Measurements from ENCODE around the gene SYCN.
"Not testable (repeated sequence)": the region's sequence is repeated elsewhere in the genome, so short reads cannot be mapped to it uniquely, and the experiment has no call there.

SYCN gene, protein sequence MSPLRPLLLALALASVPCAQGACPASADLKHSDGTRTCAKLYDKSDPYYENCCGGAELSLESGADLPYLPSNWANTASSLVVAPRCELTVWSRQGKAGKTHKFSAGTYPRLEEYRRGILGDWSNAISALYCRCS

DNA sequence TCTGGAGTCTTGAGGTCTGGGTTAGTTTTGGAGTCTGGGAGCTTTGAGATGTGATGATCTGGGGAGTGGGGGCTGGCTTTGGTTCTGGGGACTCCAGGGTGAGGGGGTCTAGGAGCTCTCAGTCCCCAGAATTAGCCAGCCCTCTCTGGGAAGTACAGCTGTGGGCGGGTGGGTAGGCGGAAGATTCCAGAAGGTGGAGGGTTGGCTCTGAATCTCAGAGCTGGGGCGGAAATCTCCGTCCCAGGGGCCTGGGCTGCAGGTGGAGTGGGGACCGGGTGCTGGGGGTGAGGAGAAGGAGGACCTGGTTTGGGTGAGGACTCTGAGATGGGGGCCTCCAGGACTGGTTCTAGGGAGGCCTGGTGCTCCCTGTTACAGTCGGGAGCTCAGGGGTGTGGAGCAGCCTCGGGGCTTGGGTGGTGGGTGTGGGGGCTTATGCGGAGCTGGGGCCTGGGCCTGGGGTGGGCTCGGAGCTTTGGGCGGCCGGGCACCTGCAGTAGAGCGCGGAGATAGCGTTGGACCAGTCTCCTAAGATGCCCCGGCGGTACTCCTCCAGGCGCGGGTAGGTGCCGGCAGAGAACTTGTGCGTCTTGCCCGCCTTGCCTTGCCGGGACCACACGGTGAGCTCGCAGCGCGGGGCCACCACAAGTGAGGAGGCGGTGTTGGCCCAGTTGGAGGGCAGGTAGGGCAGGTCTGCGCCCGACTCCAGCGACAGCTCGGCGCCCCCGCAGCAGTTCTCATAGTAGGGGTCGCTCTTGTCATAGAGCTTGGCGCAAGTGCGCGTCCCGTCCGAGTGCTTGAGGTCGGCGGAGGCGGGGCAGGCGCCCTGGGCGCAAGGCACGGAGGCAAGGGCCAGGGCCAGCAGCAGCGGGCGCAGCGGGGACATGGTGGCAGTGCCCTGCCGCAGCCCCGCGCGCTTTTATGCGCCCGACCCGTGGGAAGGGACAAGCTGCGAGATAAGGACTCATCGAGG lies at the start of gene SYCN:
TSS of gene SYCN (minus strand) at position 892 of the 970 bp plus-strand sequence. CDS start at position 883, 9 bp downstream.
- Mint-ChIP-seq H3K27me3 (peaks cover 71% of the 10 kb centered on the region), H3K27ac (peak within 1 kb of the TSS in 1 of 2 donors; percentile 71)
- ATAC-seq, result no peak

DNA sequence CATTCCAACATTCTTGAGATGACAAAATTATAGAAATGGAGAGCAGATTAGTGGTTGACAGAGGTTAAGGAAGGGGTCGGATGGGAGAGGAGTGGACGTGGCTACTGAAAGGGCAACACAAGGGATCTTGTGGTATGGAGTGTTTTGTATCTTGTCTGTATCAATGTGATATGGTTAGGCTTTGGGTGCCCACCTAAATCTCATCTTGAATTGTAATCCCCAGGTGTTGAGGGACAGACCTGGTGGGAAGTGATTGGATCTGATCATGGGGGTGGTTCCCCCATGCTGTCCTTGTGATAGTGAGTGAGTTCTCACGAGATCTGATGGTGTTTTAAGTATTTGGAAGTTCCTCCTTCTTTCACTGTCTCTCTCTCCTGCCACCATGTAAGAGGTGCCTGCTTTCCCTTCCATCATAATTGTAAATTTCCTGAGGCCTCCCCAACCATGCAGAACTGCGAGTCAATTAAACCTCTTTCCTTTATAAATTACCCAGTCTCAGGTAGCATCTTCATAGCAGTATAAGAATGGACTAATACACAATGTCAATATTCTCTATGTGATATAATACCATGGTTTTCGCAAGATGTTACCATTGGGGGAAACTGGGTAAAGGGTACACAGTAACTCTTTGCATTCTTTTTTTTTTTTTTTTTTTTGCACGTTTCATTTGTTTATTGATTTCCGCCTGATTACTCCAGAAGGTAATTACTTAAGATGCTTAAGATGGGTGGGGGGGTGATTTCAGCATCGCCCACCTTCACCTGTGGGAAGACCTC lies 49.5 kb upstream of the SYCN start:
- Mint-ChIP-seq H3K4me1 (peaks cover 10% of the 10 kb centered on the region), H3K27me3 (peaks cover 18% of the 10 kb centered on the region), H3K4me3 (no peak overlapping the region), H3K9me3 (no peaks in the 10 kb centered on the region), H3K27ac (peak overlapping the region in 1 of 2 donors; percentile 14)
- ATAC-seq (no peak), DNase-seq (no peak)

More for the DNA sequence above, at the start of gene SYCN:
- Mint-ChIP-seq H3K4me3 (no peak within 1 kb of the TSS), H3K4me1 (peaks cover 10% of the 10 kb centered on the region), H3K9me3 (no peaks in the 10 kb centered on the region)
- no peak for DNase-seq

DNA sequence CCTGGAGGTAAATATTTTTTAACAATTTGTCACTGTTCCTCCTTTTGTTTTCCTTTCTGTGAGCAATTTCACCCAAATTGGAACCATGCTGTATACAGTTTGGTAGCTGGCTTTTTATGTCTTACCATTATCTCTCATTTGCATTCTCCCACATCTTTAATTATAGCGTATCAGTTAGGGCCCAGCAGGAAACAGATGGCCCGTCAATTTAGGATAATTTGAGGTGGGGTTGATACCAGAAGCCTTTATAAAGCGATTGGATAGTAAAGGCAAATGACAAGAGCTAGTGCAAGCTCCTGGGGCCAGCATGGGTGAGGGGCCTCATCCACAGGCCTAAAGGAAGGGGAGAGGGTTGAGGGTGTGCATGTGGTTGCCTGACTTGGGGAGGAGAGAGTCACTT lies 48.4 kb upstream of the SYCN start:
- Mint-ChIP-seq H3K27me3 (peaks cover 29% of the 10 kb centered on the region), H3K27ac (peak overlapping the region in 1 of 2 donors; percentile 62), H3K4me1 (peaks cover 5% of the 10 kb centered on the region), H3K4me3 (no peak overlapping the region), H3K9me3 (no peaks in the 10 kb centered on the region)
- DNase-seq (no peak), ATAC-seq (no peak)

- ATAC-seq (no peak), DNase-seq (no peak)
- Mint-ChIP-seq H3K27ac (no peak overlapping the region), H3K27me3 (peaks cover 35% of the 10 kb centered on the region), H3K4me1 (peaks cover 9% of the 10 kb centered on the region), H3K4me3 (no peak overlapping the region), H3K9me3 (no peaks in the 10 kb centered on the region)
Measured at GRCh38 chr19:39251846-39252245, 47.8 kb upstream of the SYCN start.

GRCh38 chr19:39251081-39251480 lies 47.0 kb upstream of the SYCN start:
- H3K4me1 Mint-ChIP-seq, result peaks cover 9% of the 10 kb centered on the region
- H3K27ac Mint-ChIP-seq, result no peak overlapping the region
- ATAC-seq (no peak), DNase-seq (no peak)
- H3K4me3 Mint-ChIP-seq, result no peak overlapping the region
- H3K27me3 Mint-ChIP-seq, result peaks cover 35% of the 10 kb centered on the region
- H3K9me3 Mint-ChIP-seq, result no peaks in the 10 kb centered on the region

GRCh38 chr19:39248806-39249205 lies 44.7 kb upstream of the SYCN start, which contains the start of gene IFNL4:
Gene IFNL4, minus strand, starts transcription at chr19:39248856.
- no peak within 1 kb of the TSS for H3K4me3 Mint-ChIP-seq
- peaks cover 9% of the 10 kb centered on the region for H3K4me1 Mint-ChIP-seq
- ATAC-seq (no peak), DNase-seq (no peak)
- no peak within 1 kb of the TSS for H3K27ac Mint-ChIP-seq
- H3K9me3 Mint-ChIP-seq, result no peaks in the 10 kb centered on the region
- H3K27me3 Mint-ChIP-seq, result peaks cover 35% of the 10 kb centered on the region

GRCh38 chr19:39247701-39248664 lies 43.9 kb upstream of the SYCN start:
- Mint-ChIP-seq H3K27ac (no peak overlapping the region), H3K27me3 (peaks cover 35% of the 10 kb centered on the region), H3K4me1 (peaks cover 9% of the 10 kb centered on the region), H3K9me3 (no peaks in the 10 kb centered on the region), H3K4me3 (no peak overlapping the region)
- ATAC-seq (peak; percentile 44), DNase-seq (no peak)

DNA sequence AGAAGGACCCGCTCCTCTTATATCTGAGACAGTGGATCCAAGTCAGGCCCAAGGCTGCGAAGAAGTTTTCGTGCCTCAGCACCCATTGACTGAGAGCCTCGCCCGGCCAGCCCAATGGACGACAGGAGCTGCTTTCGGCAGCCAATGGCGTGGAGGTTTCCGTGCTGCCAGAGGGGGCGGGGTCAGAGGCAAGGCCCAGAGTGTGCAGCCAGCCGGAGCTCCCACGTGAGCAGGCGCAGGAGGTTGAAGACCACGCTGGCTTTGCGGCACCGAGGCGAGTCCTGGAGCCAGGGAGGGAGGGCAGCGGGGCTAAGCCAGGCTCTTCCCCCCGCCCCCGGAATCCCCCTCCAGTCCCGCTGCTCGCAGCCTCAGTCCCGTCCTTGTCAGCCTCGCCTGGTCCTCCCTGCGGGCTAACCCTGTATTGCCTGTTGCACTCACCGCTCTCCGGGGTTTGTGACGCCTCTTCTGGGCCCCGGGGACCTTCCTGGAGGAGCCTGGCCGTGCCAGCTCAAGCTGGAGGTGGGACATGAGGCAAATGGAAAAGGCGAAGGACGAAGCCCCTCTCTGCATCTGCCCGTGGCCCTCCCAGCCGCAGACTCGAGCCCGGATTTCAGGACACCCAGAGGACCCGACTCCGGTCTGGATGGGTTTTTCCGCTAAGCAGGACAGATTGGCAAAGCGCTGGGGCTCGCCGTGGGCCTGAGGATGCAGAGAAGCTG lies 43.0 kb upstream of the SYCN start:
- Mint-ChIP-seq H3K9me3 (no peaks in the 10 kb centered on the region), H3K27ac (no peak overlapping the region), H3K4me1 (peaks cover 4% of the 10 kb centered on the region), H3K27me3 (peaks cover 35% of the 10 kb centered on the region), H3K4me3 (peak overlapping the region; percentile 26 to 65)
- DNase-seq (peak in 1 of 2 donors; percentile 27), ATAC-seq (peak; percentile 63)

GRCh38 chr19:39245166-39245565 lies 41.1 kb upstream of the SYCN start:
- not testable (repeated sequence) for H3K4me3 Mint-ChIP-seq, H3K4me1 Mint-ChIP-seq, H3K9me3 Mint-ChIP-seq, H3K27ac Mint-ChIP-seq, DNase-seq
- H3K27me3 Mint-ChIP-seq, result peaks cover 28% of the 10 kb centered on the region
- peak; percentile 65 for ATAC-seq

GRCh38 chr19:39244410-39245100 lies 40.5 kb upstream of the SYCN start, which contains the start of gene IFNL3:
Gene IFNL3, minus strand, starts transcription at chr19:39245006. Its CDS starts 39 bp downstream, at chr19:39244967.
- peaks cover 26% of the 10 kb centered on the region for H3K27me3 Mint-ChIP-seq
- H3K9me3 Mint-ChIP-seq, DNase-seq, H3K4me1 Mint-ChIP-seq, H3K27ac Mint-ChIP-seq, H3K4me3 Mint-ChIP-seq: not testable (repeated sequence)
- ATAC-seq, result peak; percentile 10

DNA sequence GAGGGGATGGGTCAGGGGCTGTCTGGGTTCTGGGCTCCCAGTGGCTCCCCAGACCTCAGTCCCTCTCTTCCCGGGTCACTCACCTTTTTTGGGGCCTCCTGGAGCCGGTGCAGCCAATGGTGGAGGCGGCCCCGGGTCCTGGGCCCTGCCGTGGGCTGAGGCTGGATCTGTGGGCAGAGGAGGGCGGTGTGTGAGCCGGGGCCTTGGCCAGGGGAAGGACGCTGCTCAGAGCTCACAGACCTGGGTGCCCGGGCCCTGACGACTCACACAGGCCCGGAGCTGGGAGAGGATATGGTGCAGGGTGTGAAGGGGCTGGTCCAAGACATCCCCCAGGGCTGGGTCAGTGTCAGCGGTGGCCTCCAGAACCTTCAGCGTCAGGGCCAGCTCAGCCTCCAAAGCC lies 39.7 kb upstream of the SYCN start:
- not testable (repeated sequence) for DNase-seq, H3K9me3 Mint-ChIP-seq, H3K4me1 Mint-ChIP-seq, H3K4me3 Mint-ChIP-seq, H3K27ac Mint-ChIP-seq, ATAC-seq
- H3K27me3 Mint-ChIP-seq, result peaks cover 19% of the 10 kb centered on the region

DNA sequence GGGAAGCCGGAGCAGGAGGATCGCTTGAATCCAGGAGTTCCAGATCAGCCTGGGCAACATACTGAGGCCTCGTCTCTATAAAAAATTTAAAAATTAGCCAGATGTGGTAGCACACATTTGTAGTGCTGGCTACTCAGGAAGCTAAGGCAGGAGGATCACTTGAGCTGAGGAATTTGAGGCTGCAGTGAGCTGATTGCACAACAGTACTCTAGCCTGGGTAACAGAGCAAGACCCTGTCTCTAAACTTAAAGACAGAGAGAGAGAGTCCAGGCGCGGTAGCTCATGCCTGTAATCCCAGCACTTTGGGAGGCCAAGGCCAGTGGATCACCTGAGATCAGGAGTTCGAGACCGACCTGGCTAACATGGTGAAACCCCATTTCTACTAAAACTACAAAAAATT lies 36.4 kb upstream of the SYCN start:
- H3K9me3 Mint-ChIP-seq, result no peaks in the 10 kb centered on the region
- H3K4me3 Mint-ChIP-seq, result no peak overlapping the region
- DNase-seq, result no peak
- H3K4me1 Mint-ChIP-seq, result peaks cover 28% of the 10 kb centered on the region
- H3K27me3 Mint-ChIP-seq, result no peaks in the 10 kb centered on the region
- no peak overlapping the region for H3K27ac Mint-ChIP-seq
- ATAC-seq, result no peak

DNA sequence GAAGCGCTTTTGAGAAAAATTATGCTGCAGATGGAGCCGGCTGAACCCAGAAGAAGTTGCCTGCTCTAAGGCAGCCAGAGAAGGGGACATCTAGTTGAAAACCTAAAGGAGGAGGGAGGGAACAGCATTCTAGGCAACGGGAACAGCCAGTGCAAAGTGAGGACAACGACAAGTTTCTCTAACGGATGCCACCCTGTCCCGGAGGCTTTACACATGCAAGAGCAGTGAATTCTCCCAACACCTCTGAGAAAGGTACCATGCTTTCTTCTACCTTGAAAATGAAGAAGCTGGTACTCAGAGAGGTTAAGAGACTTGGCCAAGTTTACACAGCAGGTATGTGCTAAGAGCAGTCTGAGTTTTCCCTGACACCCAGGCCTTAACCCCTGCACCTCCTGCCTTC lies 34.9 kb upstream of the SYCN start:
- Mint-ChIP-seq H3K4me3 (no peak overlapping the region), H3K27ac (no peak overlapping the region), H3K4me1 (peaks cover 28% of the 10 kb centered on the region), H3K27me3 (no peaks in the 10 kb centered on the region), H3K9me3 (no peaks in the 10 kb centered on the region)
- ATAC-seq (no peak), DNase-seq (no peak)

DNA sequence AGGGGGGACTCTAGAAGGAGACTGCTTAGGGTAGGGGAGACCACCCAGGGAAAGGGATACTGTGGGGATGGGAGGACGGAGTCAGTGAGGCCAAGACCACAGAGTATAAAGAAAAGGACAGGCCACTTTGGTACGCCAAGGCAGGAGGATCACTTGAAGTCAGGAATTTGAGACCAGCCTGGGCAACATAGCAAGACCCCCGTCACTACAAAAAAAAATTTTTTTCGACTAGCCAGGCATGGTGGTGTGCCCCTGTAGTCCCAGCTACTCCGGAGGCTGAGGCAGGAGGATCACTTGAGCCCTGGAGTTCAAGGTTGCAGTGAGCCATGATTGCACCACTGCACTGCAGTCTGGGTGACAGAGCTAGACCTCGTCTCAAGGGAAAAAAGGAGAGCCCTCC lies 34.1 kb upstream of the SYCN start:
- peak overlapping the region; percentile 93 to 96 for H3K27ac Mint-ChIP-seq
- H3K9me3 Mint-ChIP-seq, result no peaks in the 10 kb centered on the region
- ATAC-seq (no peak), DNase-seq (no peak)
- no peaks in the 10 kb centered on the region for H3K27me3 Mint-ChIP-seq
- H3K4me3 Mint-ChIP-seq, result peak overlapping the region; percentile 77 to 81
- H3K4me1 Mint-ChIP-seq, result peaks cover 28% of the 10 kb centered on the region
